NCI-H345 treated with DMSO at 0.1 percent for 48 hours (cell line): ENCODE measurements around the gene VIPR1.
"Not testable (repeated sequence)": the region's sequence is repeated elsewhere in the genome, so short reads cannot be mapped to it uniquely, and the experiment has no call there.

ENCODE experiments used
- DNase-seq: peaks from one replicate; lab custom pipeline; 2025; ENCODE audit not compliant: unreplicated experiment; lab: John Stamatoyannopoulos, UW

VIPR1 gene

DNA sequence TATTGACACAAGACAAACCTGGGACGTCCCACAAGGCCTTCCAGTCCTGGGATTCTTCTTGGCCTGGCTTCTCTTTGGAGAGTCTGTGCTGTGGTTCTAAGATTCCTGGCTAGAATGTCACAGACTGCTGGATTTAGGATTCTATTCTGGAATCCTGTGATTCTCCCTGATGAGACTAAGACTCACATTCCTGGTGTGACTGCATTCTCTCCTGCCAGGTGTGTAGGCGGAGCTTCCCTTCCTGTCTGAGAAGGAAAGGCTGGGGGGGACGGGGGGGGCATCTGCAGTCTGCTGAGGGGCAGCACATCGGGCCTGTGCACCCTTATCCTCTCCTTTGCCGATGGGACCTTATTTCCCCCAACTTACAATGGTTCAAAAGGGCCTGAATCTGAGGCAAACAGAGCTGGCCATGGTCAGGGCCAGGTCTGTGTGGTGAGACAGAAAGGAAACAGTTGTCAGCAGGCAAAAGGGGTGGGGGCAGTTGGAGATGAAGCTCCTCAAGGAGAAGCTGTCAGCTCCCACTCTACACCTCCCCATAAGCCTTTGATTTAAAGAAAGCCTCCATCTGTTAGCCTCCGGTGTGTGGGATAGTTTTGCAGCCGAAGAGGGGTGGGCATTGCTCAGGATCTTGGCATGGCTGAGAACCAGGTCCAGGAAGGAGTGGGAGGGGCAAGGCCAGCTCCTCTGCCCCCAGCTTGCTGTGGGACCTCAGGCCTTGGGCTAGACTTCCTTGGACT is 30.9 kb downstream of the VIPR1 start:
- no peak for DNase-seq

DNA sequence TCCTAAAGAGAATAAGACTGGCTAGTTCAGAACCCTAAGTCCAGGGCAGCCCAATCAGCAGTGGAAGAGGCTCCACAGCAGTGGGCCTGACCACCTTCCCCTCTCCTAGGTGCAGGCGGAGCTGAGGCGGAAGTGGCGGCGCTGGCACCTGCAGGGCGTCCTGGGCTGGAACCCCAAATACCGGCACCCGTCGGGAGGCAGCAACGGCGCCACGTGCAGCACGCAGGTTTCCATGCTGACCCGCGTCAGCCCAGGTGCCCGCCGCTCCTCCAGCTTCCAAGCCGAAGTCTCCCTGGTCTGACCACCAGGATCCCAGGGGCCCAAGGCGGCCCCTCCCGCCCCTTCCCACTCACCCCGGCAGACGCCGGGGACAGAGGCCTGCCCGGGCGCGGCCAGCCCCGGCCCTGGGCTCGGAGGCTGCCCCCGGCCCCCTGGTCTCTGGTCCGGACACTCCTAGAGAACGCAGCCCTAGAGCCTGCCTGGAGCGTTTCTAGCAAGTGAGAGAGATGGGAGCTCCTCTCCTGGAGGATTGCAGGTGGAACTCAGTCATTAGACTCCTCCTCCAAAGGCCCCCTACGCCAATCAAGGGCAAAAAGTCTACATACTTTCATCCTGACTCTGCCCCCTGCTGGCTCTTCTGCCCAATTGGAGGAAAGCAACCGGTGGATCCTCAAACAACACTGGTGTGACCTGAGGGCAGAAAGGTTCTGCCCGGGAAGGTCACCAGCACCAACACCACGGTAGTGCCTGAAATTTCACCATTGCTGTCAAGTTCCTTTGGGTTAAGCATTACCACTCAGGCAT is 33.7 kb downstream of the VIPR1 start:
- no peak for DNase-seq

DNA sequence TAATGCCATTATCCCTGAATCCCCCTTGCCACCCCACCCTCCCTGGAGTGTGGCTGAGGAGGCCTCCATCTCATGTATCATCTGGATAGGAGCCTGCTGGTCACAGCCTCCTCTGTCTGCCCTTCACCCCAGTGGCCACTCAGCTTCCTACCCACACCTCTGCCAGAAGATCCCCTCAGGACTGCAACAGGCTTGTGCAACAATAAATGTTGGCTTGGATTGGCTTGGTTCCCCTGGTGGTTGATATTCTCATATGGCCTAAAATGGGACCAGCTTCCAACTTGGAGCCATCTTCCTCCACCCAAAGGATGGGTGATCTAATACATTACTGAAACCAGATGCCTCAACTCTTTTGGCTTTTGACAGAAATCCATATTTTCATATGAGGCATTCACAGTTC is 34.9 kb downstream of the VIPR1 start:
- no peak for DNase-seq

DNA sequence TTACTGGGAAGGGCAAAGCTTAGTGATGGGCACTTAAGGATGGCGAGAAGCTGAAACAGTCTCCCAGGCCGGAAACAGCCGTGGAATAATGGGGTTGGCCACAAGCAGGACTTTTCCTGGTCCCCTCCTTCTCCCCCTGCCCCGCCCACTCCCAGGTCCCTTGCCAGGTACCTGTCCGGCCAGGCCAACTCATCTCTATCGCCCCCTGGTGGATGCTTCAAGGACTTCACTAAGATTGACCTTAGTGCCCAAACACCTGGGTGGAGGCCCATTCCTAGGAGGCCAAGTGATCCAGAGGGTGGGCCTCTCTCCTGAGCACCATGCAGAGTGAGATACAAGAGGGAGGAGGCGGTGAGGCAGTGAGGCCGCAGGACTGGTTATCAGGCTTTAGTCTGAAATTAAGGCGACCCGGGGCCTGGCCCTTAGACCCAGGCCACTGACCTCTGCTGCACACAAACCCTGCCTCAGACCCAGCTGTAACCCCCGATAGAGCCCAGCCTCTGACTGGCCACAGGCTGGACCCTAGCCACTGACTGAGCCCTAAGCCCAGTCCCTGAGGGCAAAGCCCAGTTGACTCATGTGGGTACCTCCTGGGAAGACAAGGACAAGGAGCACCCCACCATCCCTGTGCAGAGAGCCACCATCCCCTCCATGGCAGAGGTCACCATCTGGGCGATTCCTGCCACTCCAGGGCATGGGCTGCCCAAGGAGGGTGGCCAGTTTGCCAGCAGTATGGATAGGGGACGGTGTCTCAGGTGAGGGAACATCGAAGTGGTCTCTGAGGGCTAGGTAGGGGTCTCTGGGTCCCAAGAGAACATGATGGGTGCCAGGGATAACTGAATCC is 37.6 kb downstream of the VIPR1 start:
- peak; percentile 1 for DNase-seq

DNA sequence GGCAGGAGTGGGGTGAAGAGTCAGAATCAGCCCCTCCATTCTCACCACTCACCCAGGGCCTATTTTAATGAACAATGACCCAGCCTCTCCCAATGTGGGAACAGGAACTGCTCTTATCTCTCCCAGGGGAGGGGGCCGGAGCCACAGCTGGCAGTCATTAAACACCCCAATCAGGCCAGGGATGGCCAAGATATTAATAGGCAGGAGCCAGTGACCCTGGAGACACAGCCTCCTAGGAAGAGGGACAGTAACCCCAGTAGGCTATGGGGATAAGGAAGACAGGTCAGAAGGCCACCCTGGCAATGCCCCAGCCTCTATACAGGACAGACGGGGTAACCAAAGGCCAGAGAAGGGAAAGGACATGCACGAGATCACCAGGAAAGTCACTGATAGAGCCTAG is 38.6 kb downstream of the VIPR1 start:
- DNase-seq: no peak

DNA sequence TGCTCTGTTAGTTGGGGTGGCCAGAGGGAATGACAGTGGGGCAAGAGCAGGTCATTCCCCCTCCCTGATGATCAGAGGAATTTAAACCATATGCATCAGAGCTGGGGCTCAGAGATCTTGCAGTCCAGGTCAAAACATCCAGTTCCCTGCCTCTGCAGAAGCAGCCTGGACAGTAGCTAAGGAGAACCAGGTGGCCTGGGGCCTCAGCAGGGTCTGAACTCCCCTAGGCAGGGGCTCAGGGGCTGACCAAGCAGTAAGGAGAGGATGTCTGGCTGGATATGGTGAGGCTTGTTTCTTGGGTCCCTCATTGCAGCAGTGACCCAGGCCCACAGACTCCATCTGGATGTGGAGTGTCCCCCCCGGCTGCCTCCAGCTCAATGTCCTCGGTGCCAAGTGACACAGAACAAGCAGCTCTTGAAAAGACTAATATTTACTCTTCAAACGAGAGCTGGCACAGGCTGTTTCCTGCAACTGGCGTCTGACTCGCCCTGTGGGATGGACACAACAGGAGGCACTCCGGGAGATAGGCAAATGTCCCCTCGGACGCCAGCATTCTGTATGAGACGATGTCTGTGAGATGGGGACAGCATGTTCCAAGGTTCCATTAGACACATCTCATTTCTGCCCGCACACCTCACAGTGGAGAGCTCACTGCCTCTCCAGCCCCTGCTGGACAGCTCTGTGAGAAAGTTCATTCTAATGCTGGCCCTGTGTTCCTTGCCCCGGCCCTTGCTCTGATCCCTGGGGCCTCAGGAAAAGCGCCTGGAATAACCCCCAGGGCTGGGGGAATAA is 42.2 kb downstream of the VIPR1 start:
- DNase-seq: peak; percentile 40

DNA sequence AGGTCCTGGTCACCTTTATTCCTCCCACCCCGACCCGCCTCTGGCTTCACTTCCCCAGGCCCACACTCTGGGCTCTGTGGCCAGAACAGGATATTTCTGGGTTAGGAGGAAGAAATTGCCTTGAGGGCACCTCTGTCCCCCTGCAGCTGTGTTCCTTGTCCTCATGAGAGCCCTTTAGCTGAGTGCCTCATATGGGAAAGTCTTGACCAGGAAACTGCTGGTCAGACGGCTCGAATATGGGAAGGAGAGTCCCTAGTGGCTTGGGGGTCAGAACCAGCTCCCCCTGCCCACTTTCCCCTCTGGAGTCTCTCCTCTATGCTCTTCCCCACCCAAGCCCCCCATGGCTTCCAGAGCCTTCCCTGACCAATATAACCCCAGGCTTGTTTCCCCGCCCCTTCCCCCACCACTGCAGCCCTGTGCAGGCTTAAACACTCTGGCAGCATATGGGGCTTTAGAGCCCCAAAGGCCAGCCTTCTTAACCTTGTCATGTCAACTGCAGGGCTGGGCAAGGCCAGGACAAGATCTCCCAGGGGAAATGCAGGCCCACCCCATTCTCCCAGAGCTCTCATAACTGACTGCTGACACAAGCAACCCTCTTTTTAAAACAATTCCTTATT is 42.9 kb downstream of the VIPR1 start:
- no peak for DNase-seq

DNA sequence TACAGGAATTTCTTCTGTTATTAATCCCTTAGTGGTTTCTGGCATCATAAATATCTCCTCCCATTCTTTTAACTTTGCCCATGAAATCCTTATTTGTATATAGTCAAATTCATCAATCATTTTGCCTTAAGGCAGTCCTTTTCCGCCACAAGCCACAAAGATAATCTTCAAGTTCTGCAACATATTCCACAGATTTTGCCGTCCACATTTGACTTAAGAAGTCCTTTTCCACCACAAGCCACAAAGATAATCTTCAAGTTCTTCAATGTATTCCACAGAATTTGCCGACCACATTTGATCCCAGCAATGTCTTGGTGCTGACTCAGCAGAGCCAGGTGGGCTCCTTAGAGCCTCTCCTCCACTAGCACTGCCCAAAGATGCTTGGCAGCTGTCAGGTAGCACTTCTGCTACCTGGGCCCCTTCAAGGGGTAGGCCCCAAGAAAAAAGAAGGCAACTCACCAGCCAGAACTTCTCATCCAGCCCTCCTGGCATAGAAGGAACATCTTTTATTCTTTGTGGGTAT is 44.3 kb downstream of the VIPR1 start:
- no peak for DNase-seq

DNA sequence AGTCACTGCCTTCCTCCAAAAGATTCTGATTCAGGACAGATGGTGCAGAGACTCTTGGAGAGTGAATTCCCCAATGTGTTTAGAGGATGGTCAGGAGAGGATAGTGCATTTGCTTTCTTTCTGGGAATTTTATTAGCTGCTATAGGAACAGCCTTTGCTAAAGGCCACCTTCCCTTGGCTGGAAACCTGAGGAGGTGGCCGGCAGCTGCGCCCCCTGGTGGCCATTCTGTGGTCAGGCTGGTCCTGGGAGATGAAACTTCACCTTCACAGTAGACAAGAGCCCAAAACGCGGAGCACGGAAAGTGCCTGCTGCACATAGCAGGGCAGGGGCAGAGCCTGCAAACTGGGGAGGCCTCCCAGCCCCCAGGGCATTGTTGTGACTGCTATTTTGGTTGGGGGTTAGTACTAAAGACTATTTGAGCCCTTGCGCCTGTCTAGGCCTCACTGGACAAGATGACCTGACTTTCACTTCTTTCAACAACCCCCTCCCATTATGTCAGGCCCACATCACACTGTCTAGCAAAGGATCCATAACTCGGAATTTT is 45.0 kb downstream of the VIPR1 start:
- DNase-seq: no peak

DNA sequence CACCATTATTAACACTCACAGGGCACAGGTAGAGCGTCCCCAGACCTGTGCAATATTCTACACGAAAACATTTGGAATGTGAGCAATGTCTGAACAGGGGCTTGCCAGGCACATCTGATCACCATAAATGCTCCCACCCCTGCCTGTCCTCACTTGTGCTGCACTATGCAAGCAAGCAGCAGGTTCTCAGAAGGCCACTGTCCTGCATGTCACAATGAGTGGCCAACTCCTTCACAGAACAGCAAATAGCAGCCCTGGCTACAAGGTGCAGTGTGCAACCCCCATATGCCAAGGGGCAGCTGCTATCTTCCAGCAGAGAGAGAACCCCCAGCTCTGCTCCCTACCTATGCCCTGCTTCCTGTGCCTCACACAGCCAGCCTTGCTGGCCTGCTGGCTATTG is 46.7 kb downstream of the VIPR1 start:
- no peak for DNase-seq

DNA sequence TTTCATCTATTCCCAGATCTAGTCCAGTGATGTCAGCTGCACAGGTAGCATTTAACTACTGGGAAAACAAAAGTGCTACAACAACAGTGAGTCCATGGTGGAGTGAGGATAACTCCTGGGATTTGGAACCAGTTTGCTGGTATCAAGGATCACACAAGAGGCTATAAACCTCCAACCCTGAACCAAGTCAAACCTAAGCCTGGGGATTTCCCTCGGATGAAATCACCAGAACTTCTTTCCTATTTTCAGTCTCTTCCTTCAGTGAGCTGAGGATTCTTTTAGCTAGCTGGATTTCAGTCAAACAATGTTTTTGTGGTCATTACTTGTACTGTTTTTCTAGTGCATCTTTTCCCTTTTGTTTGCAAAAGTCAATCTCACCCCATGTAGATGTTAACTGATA is 47.8 kb downstream of the VIPR1 start:
- no peak for DNase-seq

DNA sequence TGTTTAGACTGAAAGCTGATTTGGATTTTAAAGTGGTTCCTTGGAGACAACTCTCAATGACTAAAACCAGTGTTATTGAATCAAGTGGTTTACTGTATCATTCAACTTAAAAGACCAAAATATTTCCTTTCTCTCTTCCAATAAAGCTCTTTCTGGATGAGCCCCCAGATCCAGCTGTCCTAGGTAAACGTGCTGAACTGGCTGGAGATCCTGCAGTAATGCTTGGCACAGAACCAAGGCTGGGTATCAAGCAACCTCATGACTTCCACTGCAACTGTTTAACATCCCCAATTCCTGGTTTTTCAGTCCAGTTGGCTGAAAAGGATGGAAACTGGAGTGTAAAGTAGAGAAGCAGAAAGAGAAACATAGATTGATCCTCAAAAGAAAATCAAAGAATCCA is 50.4 kb downstream of the VIPR1 start:
- no peak for DNase-seq

DNA sequence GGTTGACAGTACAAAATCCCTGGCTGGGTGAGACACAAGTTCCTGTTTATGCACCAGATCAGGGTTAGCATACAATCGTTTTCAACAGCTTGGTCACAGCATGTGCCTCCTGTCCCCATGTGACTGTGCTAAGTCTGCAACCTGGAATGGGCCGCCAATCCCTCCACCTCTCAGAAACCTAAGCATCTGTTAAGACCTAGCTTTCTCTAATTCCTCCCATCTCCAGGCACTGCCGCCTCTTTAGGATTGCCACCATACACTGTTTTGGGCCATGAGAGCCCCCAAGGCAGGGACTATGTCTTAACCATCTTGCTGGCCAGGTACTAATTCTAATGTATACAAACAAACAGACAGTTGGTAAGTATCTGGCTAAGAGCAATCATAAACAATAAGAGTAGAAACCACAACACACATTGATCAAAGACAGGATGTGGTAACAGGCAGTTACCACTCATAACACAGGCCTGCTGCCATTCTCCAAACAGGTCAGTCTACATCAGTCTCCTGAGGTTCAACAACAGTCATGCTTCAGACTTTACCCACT is 53.7 kb downstream of the VIPR1 start:
- DNase-seq: no peak

DNA sequence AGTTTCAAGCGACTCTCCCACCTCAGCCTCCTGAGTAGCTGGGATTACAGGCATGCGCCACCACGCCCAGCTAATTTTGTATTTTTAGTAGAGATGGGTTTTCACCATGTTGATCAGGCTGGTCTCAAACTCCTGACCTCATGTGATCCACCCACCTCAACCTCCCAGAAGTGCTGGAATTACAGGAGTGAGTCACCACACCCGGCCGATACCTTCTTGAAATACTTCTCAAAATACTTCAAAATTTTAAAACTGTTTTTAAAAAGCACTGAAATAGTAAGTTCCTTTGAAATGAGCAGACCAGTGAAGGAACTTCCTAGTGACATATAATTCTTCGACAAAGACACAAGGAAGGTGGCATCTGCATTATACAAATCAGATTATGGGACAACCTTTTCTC is 54.4 kb downstream of the VIPR1 start:
- not testable (repeated sequence) for DNase-seq

DNA sequence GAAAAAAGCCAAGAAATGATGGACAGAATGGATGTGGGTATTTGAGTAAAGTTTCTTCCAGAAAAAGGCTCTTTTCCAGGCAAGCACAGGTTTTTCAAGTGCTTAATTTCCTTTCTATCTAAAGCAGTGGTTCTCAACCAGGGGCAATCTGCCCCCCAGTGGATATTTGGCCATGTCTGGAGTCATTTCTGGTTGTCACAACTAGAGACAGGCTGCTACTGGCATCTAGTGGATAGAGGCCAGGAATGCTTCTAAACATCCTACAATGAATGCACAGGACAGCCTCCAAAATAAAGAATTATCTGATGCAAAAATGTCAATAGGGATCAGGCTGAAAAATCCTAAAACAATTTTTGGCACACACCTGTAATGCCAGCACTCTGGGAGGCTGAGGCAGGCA is 55.4 kb downstream of the VIPR1 start:
- no peak for DNase-seq

DNA sequence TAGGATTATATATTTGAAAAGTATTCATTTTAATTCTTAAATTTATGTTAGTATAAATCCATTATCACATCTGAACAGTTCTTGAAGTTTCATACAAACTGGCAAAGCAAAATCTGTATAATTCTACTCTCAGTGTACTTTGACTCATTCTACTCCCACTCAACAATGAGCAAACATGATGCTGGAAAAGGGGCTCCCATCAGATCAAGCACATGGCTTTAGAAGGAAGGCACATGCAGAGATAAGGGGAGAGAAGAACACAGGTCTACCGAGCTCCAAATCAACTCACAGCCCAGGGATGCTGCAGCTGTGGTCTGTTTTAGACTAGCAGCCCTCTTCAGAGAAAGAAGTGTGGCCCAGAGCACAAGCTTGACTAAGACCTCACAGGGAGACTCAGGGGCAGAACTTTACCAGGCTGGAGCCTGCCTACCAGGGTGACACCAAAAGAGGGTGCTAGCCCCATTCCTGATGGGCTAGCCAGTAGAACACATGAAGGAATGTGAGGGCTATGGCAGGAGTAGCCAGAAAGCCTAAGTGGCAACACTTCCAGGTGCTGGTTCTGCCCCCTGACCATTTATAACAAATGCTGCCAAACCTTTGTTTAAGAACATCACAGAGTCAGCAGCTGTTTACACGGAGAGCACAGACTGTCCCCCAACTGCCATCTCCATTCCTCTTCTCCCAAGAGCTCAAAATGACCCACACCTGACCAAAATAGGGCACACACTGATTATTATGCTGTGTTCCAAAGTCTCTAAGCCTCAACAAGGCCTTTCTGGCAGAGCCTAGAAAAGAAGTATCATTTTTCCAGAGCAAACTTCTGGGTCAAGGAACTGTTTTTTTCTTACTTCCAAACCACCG is 59.8 kb downstream of the VIPR1 start:
- DNase-seq: no peak

DNA sequence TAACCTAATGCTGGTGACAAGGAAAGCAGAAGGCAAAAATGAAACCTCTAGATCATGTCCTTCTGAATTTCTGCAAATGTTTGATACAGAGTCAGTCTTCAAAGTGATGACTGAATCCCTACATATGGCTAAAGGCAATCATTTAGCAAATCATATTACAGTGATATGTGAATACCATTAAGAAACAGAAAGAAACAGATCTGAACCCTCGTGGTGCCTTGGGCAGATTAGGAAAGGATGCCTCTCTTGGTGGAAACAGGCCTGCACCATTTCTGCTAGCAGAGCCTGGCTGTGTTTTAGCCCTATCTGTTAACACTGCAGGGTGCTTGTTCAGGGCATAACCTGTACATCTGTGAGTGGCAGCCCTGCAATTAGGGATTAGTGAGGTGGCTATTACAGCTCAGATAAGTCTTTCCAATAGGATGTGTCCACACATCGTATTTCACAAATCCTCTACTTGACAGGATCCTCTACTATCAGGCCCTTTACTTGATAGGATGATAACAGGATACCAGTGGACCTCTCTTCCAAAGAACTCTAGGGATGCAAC is 67.2 kb downstream of the VIPR1 start:
- no peak for DNase-seq

DNA sequence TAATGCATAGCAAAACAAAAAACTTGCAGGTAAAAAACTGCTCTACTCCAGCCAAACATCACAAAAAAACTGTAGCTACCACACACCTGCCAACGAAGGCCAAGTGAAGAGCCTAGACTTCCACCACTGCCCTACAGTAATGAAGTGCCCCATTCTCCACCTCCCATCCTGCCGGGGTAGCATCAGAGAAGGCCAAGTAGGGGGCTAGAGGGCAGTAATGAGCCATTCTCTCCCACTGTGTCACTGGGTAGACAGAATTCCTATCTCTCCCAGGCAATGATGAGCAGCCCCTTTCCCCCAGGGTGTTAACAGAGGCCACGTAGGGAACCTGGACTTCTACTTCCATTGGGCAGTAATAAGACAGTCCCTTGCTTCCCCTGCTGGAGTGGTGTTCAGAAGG is 69.8 kb downstream of the VIPR1 start:
- no peak for DNase-seq
